Measurements from ENCODE around the gene UBE2B. TPM values are rescaled to one million over a fixed set of nuclear protein-coding genes. Genes with fewer than 3 reads are reported as not detected.

UBE2B gene
- total RNA-seq, 2 experiments from 2014 or later, result 93.8 to 94.0 TPM

- Mint-ChIP-seq H3K36me3 (no peaks in the 10 kb centered on the region), H3K4me3 (no peak overlapping the region), H3K9me3 (no peaks in the 10 kb centered on the region), H3K27ac (no peak overlapping the region), H3K27me3 (no peaks in the 10 kb centered on the region), H3K4me1 (peaks cover 20% of the 10 kb centered on the region)
- DNase-seq, result no peak
Measured at GRCh38 chr5:134437847-134438581, 66.6 kb downstream of the UBE2B start.

GRCh38 chr5:134438721-134439123 lies 67.4 kb downstream of the UBE2B start:
- Mint-ChIP-seq H3K4me3 (no peak overlapping the region), H3K27ac (no peak overlapping the region), H3K9me3 (no peaks in the 10 kb centered on the region), H3K27me3 (no peaks in the 10 kb centered on the region), H3K36me3 (no peaks in the 10 kb centered on the region), H3K4me1 (peaks cover 20% of the 10 kb centered on the region)
- DNase-seq, result no peak

GRCh38 chr5:134439210-134439654 lies 67.9 kb downstream of the UBE2B start:
- no peak for DNase-seq
- Mint-ChIP-seq H3K27ac (no peak overlapping the region), H3K4me3 (no peak overlapping the region), H3K9me3 (no peaks in the 10 kb centered on the region), H3K27me3 (no peaks in the 10 kb centered on the region), H3K4me1 (peaks cover 20% of the 10 kb centered on the region), H3K36me3 (no peaks in the 10 kb centered on the region)

GRCh38 chr5:134440201-134440755 lies 68.9 kb downstream of the UBE2B start:
- Mint-ChIP-seq H3K27ac (no peak overlapping the region), H3K36me3 (no peaks in the 10 kb centered on the region), H3K4me3 (no peak overlapping the region), H3K4me1 (peaks cover 17% of the 10 kb centered on the region), H3K27me3 (no peaks in the 10 kb centered on the region), H3K9me3 (no peaks in the 10 kb centered on the region)
- no peak for DNase-seq

Other genes with a start within 250 kb of the UBE2B start
- gene SKP1, start 194.6 kb upstream of the UBE2B start, total RNA-seq, result 100 to 1,000 TPM; 253 to 260 TPM
- gene PPP2CA, start 145.5 kb upstream of the UBE2B start, total RNA-seq, result 100 to 1,000 TPM; 183 to 193 TPM
- 1 to 10 TPM; 1.6 to 3.6 TPM for gene CDKL3, start 4.4 kb upstream of the UBE2B start, total RNA-seq
- 10 to 100 TPM; 42.6 to 44.5 TPM for gene CDKN2AIPNL, start 40.3 kb downstream of the UBE2B start, total RNA-seq
- gene JADE2, start 154.1 kb downstream of the UBE2B start, total RNA-seq, result 10 to 100 TPM; 80.2 to 80.3 TPM